PC-3 (cell line): ENCODE data around the gene CLN3. TPM values are rescaled to one million over a fixed set of nuclear protein-coding genes. Genes with fewer than 3 reads are reported as not detected.
"Not testable (repeated sequence)": the region's sequence is repeated elsewhere in the genome, so short reads cannot be mapped to it uniquely, and the experiment has no call there.

Experiments used
- ATAC-seq: fragments of 200-7000 bp; cut with Tn5 transposase; 2 replicates; pipeline ENCODE4 v1.9.1; 2020; ENCODE audit warnings: mild to moderate bottlenecking, moderate library complexity
- BruUV-seq: library from RNA; stranded (reverse); fragments of 400-500 nt; replicated peaks from 2 replicates; lab custom pipeline; 2021; lab: Mats Ljungman, UMichigan
- CTCF ChIA-PET: fragments of 300-600 bp; sonication (Branson Sonifier 250); formaldehyde crosslinking; loops from one replicate; lab custom pipeline; 2022; ENCODE audit warnings: antibody characterized with exemption; lab: Charles Lee
- POLR2A ChIA-PET: fragments of 300-600 bp; sonication (Branson Sonifier 250); formaldehyde crosslinking; loops from one replicate; lab custom pipeline; 2022; ENCODE audit warnings: antibody characterized with exemption; ENCODE audit not compliant: unreplicated experiment; lab: Charles Lee
- DNase-seq: peaks from one replicate; pipeline ENCODE4 v3.0.0-alpha.2; 2015
- H2AFZ ChIP-seq: fragments of 300-600 bp; sonication (generic); 2 replicates; pipeline ENCODE4 v1.6.0; 2016; ENCODE audit warnings: antibody characterized with exemption, low read length
- H3F3A ChIP-seq: fragments of 300-600 bp; sonication (generic); one replicate; pipeline ENCODE4 v1.6.0; 2017; ENCODE audit warnings: antibody characterized with exemption, low read length, control low read depth, mild to moderate bottlenecking; ENCODE audit not compliant: unreplicated experiment
- H3K27ac ChIP-seq: fragments of 300-600 bp; sonication (generic); 2 replicates; pipeline ENCODE4 v1.5.1; 2016; ENCODE audit warnings: mild to moderate bottlenecking, low read length
- H3K27me3 ChIP-seq: fragments of 300-600 bp; sonication (generic); 2 replicates; pipeline ENCODE4 v1.6.1; 2016; ENCODE audit warnings: low read length, mixed read lengths
- H3K36me3 ChIP-seq: fragments of 300-600 bp; sonication (generic); 2 replicates; pipeline ENCODE4 v1.6.1; 2016; ENCODE audit warnings: low read depth, mixed run types, low read length, mixed read lengths
- H3K4me1 ChIP-seq: fragments of 300-600 bp; sonication (generic); 2 replicates; pipeline ENCODE4 v1.5.1; 2016; ENCODE audit warnings: low read length; ENCODE audit not compliant: insufficient read depth
- H3K4me2 ChIP-seq: fragments of 300-600 bp; sonication (generic); 2 replicates; pipeline ENCODE4 v1.6.0; 2016; ENCODE audit warnings: low read length
- H3K4me3 ChIP-seq: fragments of 300-600 bp; sonication (generic); 2 replicates; pipeline ENCODE4 v1.5.1; 2016; ENCODE audit warnings: mild to moderate bottlenecking, low read length, mixed read lengths
- H3K79me2 ChIP-seq: fragments of 300-600 bp; sonication (generic); 2 replicates; pipeline ENCODE4 v1.6.1; 2017; ENCODE audit warnings: low read length, mixed read lengths
- H3K9ac ChIP-seq: fragments of 300-600 bp; sonication (generic); 2 replicates; pipeline ENCODE4 v1.6.0; 2016; ENCODE audit warnings: mild to moderate bottlenecking, low read length
- H3K9me2 ChIP-seq: fragments of 300-600 bp; sonication (generic); replicated peaks from 2 replicates; pipeline ENCODE4 v1.6.1; 2016; ENCODE audit warnings: mixed run types, low read length, mixed read lengths
- H3K9me3 ChIP-seq: fragments of 300-600 bp; sonication (generic); 2 replicates; pipeline ENCODE4 v1.6.1; 2016; ENCODE audit warnings: low read length, mixed read lengths
- H4K20me1 ChIP-seq: fragments of 300-600 bp; sonication (generic); 2 replicates; pipeline ENCODE4 v1.6.1; 2016; ENCODE audit warnings: low read length, mixed read lengths
- CTCF ChIP-seq: fragments of 300-600 bp; sonication (generic); conservative IDR thresholded peaks from 2 replicates; pipeline ENCODE4 v1.5.1; 2017; ENCODE audit warnings: antibody characterized with exemption, low read depth, mild to moderate bottlenecking, low read length
- EZH2 ChIP-seq: fragments of 300-600 bp; sonication (generic); IDR thresholded peaks from one replicate; pipeline ENCODE4 v1.6.1; 2017; ENCODE audit warnings: antibody characterized with exemption, mild to moderate bottlenecking, low read length; ENCODE audit not compliant: unreplicated experiment
- EZH2phosphoT487 ChIP-seq: fragments of 300-600 bp; sonication (generic); IDR thresholded peaks from 2 replicates; pipeline ENCODE4 v1.6.1; 2018; ENCODE audit warnings: mild to moderate bottlenecking, antibody characterized with exemption, low read length, borderline replicate concordance
- intact Hi-C: fragments of 100-400 bp; cut with micrococcal nuclease; formaldehyde crosslinking; loops from 2 replicates; pipeline ENCODE4 v1.9.0; 2023
- total RNA-seq: library from RNA; depleted of rRNA; stranded (reverse); fragments of >200 nt; gene quantifications from 2 replicates; pipeline ENCODE4 v1.2.3, GENCODE V29; 2014

CLN3 gene
- total RNA-seq, 1 experiment from 2014 or later, result 13.3 TPM

- no TSS peak for BruUV-seq
- ChIA-PET CTCF (no interaction called here), POLR2A (no interaction called here)
- TF ChIP-seq EZH2phosphoT487 (no peak), CTCF (no peak), EZH2 (no peak)
- H3K4me3 ChIP-seq, result no peak overlapping the region
- no peaks in the 10 kb centered on the region for H3K79me2 ChIP-seq
- no peaks in the 10 kb centered on the region for H3K27me3 ChIP-seq
- no peaks in the 10 kb centered on the region for H3K9me3 ChIP-seq
- H3K9me2 ChIP-seq, result no peaks in the 10 kb centered on the region
- intact Hi-C loops, result no loop called here
- H3K9ac ChIP-seq, result no peak overlapping the region
- no peaks in the 10 kb centered on the region for H4K20me1 ChIP-seq
- ATAC-seq, result no peak
- peaks cover 4% of the 10 kb centered on the region; the same call in 1 of the 2 replicates for H3K4me1 ChIP-seq
- H2AFZ ChIP-seq, result no peak overlapping the region
- H3F3A ChIP-seq, result no peaks in the 10 kb centered on the region
- H3K4me2 ChIP-seq, result no peak overlapping the region
- no peaks in the 10 kb centered on the region for H3K36me3 ChIP-seq
- H3K27ac ChIP-seq, result no peak overlapping the region
- DNase-seq, result no peak
Measured at GRCh38 chr16:28501258-28502232, 9.7 kb upstream of the CLN3 start.

- H3K27me3 ChIP-seq, H3K9me2 ChIP-seq, H3K36me3 ChIP-seq, DNase-seq, BruUV-seq, H2AFZ ChIP-seq, H3K79me2 ChIP-seq, H3K27ac ChIP-seq, H3K9me3 ChIP-seq, ATAC-seq, intact Hi-C loops, H3K9ac ChIP-seq, H3F3A ChIP-seq, H3K4me2 ChIP-seq, CTCF ChIA-PET, H3K4me1 ChIP-seq, H3K4me3 ChIP-seq, H4K20me1 ChIP-seq, POLR2A ChIA-PET: not testable (repeated sequence)
Measured at GRCh38 chr16:28500476-28501180, 8.8 kb upstream of the CLN3 start.

DNA sequence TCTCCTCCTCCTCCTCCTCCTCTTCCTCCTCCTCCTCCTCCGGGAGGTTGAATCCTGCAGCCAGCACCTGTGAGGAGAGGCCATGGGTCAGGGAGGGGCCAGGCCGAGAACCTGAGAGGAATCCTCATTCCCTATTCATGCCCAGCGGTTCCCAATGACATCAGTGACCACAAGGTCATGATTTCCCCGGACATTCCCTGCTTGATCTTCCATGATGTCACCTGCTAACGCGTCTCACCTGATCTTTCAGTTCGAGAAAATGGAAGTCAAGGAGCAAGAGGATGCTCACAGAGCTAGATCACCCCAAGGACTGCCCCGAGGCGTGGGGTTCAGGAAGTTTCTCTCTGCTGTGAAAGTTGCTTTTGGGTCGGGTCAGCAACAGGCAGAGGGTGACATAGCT lies 8.0 kb upstream of the CLN3 start:
- Histone ChIP-seq H3K9me2 (no peaks in the 10 kb centered on the region), H3K9me3 (no peaks in the 10 kb centered on the region), H4K20me1 (no peaks in the 10 kb centered on the region), H3F3A (no peaks in the 10 kb centered on the region), H3K79me2 (no peaks in the 10 kb centered on the region), H3K27ac (no peak overlapping the region), H3K27me3 (no peaks in the 10 kb centered on the region), H2AFZ (no peak overlapping the region), H3K4me2 (no peak overlapping the region), H3K4me3 (no peak overlapping the region), H3K9ac (no peak overlapping the region), H3K36me3 (no peaks in the 10 kb centered on the region), H3K4me1 (peaks cover 2% of the 10 kb centered on the region; the same call in 1 of the 2 replicates)
- ChIA-PET POLR2A (no interaction called here), CTCF (no interaction called here)
- TF ChIP-seq EZH2 (no peak), EZH2phosphoT487 (no peak), CTCF (no peak)
- no peak for DNase-seq
- no peak for ATAC-seq
- BruUV-seq, result no TSS peak
- intact Hi-C loops, result no loop called here
